ENCODE data around the gene GPR17. TPM values are rescaled to one million over a fixed set of nuclear protein-coding genes. Genes with fewer than 3 reads are reported as not detected.

Gene GPR17
- total and polyA plus RNA-seq, 9 of the 15 experiments (the other 6 are each of a cell fraction or from before 2014, with no cell fraction given), result not detected

- peaks cover 0 to 17% of the 10 kb centered on the region in 2 experiments; a peak in 2 of 5 replicates for H3K4me1 ChIP-seq (replicated peaks in 1 of 2; ENCODE audit: control insufficient read depth in 2 of 2, insufficient read depth in 2 of 2, low read length in 2 of 2)
- FAIRE-seq (no peak), DNase-seq (ENCODE audit: extremely low read depth in 1 of 4, low spot score in 3 of 4) (no peak), ATAC-seq (no peak)
- no peaks in the 10 kb centered on the region for H3K9me3 ChIP-seq (replicated peaks; ENCODE audit: control insufficient read depth, insufficient read depth, low read depth, low read length)
- no peak overlapping the region for H3K4me2 ChIP-seq (ENCODE audit: insufficient read depth, low read length)
- TF ChIP-seq EP400 (IDR thresholded peaks at IDR 0.05) (no peak), E2F1 (CRISPR knock-in tag; IDR thresholded peaks at IDR 0.05) (no peak), ZNF282 (CRISPR knock-in tag; IDR thresholded peaks at IDR 0.05) (no peak), KHSRP (IDR thresholded peaks at IDR 0.05) (no peak), KAT7 (CRISPR knock-in tag; IDR thresholded peaks at IDR 0.05; ENCODE audit: borderline replicate concordance) (no peak), SIN3B (IDR thresholded peaks at IDR 0.05; ENCODE audit: low read depth) (no peak), RBFOX2 (IDR thresholded peaks at IDR 0.05; ENCODE audit: low read depth, low read length) (no peak), AFF4 (CRISPR knock-in tag; IDR thresholded peaks at IDR 0.05) (no peak), USF1 (CRISPR knock-in tag; IDR thresholded peaks at IDR 0.05) (no peak), PHF20 (IDR thresholded peaks at IDR 0.05; ENCODE audit: partially characterized antibody) (no peak), ZNF174 (CRISPR knock-in tag; IDR thresholded peaks at IDR 0.05) (no peak)
- no TSS peak for BruUV-seq (replicated peaks)
- 0% methylated on average over 5 of the region's 5 CpGs for WGBS (ENCODE audit: insufficient coverage, low coverage, missing lambda C conversion rate)
- H3K79me2 ChIP-seq (ENCODE audit: control insufficient read depth, insufficient read depth, low read length), result no peaks in the 10 kb centered on the region
- H3K27ac ChIP-seq (ENCODE audit: extremely low read depth, low read depth, low read length), result no peak overlapping the region
- no peaks in the 10 kb centered on the region for H3K36me3 ChIP-seq (ENCODE audit: control insufficient read depth, insufficient read depth, low read length)
- H3K27me3 ChIP-seq (ENCODE audit: control insufficient read depth in 2 of 2, insufficient read depth in 2 of 2, low read length in 2 of 2), result peaks cover 51 to 53% of the 10 kb centered on the region in 2 experiments
- POLR2A ChIA-PET, result no interaction called here
- no peak overlapping the region for H3K9ac ChIP-seq (ENCODE audit: insufficient read depth in 1 of 2, low read depth in 2 of 2, low read length in 2 of 2)
- 0 out of 2 replicates have a peak, but pooled peaks cover 7% of the 10 kb centered on the region for H4K20me1 ChIP-seq (replicated peaks; ENCODE audit: control insufficient read depth, insufficient read depth, low read length)
- H3K9me1 ChIP-seq (ENCODE audit: control insufficient read depth, insufficient read depth, low read length), result peaks cover 3% of the 10 kb centered on the region
- no peak overlapping the region for H3K4me3 ChIP-seq
- CTCF ChIA-PET (ENCODE audit: low intra/inter-chr PET ratio), result no interaction called here
- intact Hi-C loops (cut with micrococcal nuclease) (no loop called here), in situ Hi-C loops (cut with MboI) (no loop called here)
- H2AFZ ChIP-seq (ENCODE audit: low read depth, low read length), result no peak overlapping the region
Measured at GRCh38 chr2:127670957-127671290, 25.0 kb downstream of the GPR17 start.

All from K562 (cell line).